Measurements from ENCODE around the gene METTL6. TPM values are rescaled to one million over a fixed set of nuclear protein-coding genes. Genes with fewer than 3 reads are reported as not detected.
"Not testable (repeated sequence)": the region's sequence is repeated elsewhere in the genome, so short reads cannot be mapped to it uniquely, and the experiment has no call there.

The METTL6 gene
- total and polyA plus RNA-seq, 4 donors: 8.6 to 35.4 (median 13.2) TPM

DNA sequence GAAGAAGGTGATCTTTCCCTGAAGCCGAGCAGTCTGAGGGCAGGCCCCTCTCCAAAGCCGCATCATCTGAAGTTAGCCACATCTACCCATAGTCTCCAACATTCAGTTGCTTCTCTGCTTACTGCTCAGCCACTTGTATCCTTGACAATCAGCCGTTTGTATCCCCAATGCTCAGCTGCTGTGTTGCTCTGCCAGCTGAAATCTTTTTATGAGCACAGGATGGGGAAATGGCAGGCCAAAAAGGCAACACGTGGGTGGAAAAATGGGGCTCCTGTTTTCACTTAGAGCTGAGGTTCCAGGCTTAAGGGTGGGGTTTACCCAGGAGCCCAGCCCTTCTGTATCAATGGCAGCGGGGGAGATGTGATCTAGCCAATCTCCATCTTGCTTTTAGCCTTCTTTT is 36.3 kb downstream of the METTL6 start:
- H3K9me3 ChIP-seq (ENCODE audit: control insufficient read depth in 4 of 4, insufficient read depth in 3 of 4, low read length in 3 of 4): peaks cover 0 to 2% (median under 1%) of the 10 kb centered on the region in 4 donors
- no peak overlapping the region for H3K27ac ChIP-seq (ENCODE audit: low read depth in 1 of 2, low read length in 1 of 2)
- WGBS, 2 donors: 80 to 88% methylated on average over 5 of the region's 5 CpGs
- no peak overlapping the region for H3K4me3 ChIP-seq
- TF ChIP-seq CTCF (IDR thresholded peaks at IDR 0.05; ENCODE audit: control extremely low read depth, extremely low read depth): no peak
- DNase-seq: no peak
- peaks cover 0 to 2% (median 0%) of the 10 kb centered on the region in 5 donors for H3K4me1 ChIP-seq (ENCODE audit: control insufficient read depth in 5 of 5, insufficient read depth in 5 of 5, low read length in 5 of 5)
- H3K27me3 ChIP-seq (ENCODE audit: control insufficient read depth in 3 of 3, insufficient read depth in 3 of 3, low read length in 2 of 3): no peaks in the 10 kb centered on the region
- H3K9ac ChIP-seq (ENCODE audit: insufficient read depth in 1 of 2, low read length in 2 of 2): no peak overlapping the region
- no peaks in the 10 kb centered on the region for H3K36me3 ChIP-seq (ENCODE audit: control insufficient read depth in 4 of 4, insufficient read depth in 4 of 4, low read length in 4 of 4)
- ATAC-seq (ENCODE audit: insufficient read depth, low FRiP score): no peak

GRCh38 chr3:15390460-15390859 is 36.9 kb downstream of the METTL6 start:
- Histone ChIP-seq H3K9me3 (ENCODE audit: control insufficient read depth in 4 of 4, insufficient read depth in 3 of 4, low read length in 3 of 4) (peaks cover 0 to 4% (median under 1%) of the 10 kb centered on the region in 4 donors), H3K9ac (ENCODE audit: insufficient read depth in 1 of 2, low read length in 2 of 2) (no peak overlapping the region), H3K4me1 (ENCODE audit: control insufficient read depth in 5 of 5, insufficient read depth in 5 of 5, low read length in 5 of 5) (peaks cover 0 to 2% (median 0%) of the 10 kb centered on the region in 5 donors), H3K27ac (ENCODE audit: low read depth in 1 of 2, low read length in 1 of 2) (no peak overlapping the region), H3K36me3 (ENCODE audit: control insufficient read depth in 4 of 4, insufficient read depth in 4 of 4, low read length in 4 of 4) (no peaks in the 10 kb centered on the region), H3K27me3 (ENCODE audit: control insufficient read depth in 3 of 3, insufficient read depth in 3 of 3, low read length in 2 of 3) (no peaks in the 10 kb centered on the region), H3K4me3 (no peak overlapping the region)
- WGBS, 2 donors: 62 to 70% methylated on average over 6 of the region's 6 CpGs
- DNase-seq: no peak
- TF ChIP-seq CTCF (IDR thresholded peaks at IDR 0.05; ENCODE audit: control extremely low read depth, extremely low read depth): no peak
- no peak for ATAC-seq (ENCODE audit: insufficient read depth, low FRiP score)

- H3K9ac ChIP-seq (ENCODE audit: insufficient read depth in 1 of 2, low read length in 2 of 2); H3K36me3 ChIP-seq (ENCODE audit: control insufficient read depth in 4 of 4, insufficient read depth in 4 of 4, low read length in 4 of 4); DNase-seq; H3K9me3 ChIP-seq (ENCODE audit: control insufficient read depth in 4 of 4, insufficient read depth in 3 of 4, low read length in 3 of 4); H3K4me3 ChIP-seq; H3K27ac ChIP-seq (ENCODE audit: low read depth in 1 of 2, low read length in 1 of 2); H3K27me3 ChIP-seq (ENCODE audit: control insufficient read depth in 3 of 3, insufficient read depth in 3 of 3, low read length in 2 of 3); H3K4me1 ChIP-seq (ENCODE audit: control insufficient read depth in 5 of 5, insufficient read depth in 5 of 5, low read length in 5 of 5); ATAC-seq (ENCODE audit: insufficient read depth, low FRiP score): not testable (repeated sequence)
- 95 to 98% methylated on average over 3 of the region's 3 CpGs for WGBS, 2 donors
Observed at GRCh38 chr3:15388335-15388734, 39.0 kb downstream of the METTL6 start.

DNA sequence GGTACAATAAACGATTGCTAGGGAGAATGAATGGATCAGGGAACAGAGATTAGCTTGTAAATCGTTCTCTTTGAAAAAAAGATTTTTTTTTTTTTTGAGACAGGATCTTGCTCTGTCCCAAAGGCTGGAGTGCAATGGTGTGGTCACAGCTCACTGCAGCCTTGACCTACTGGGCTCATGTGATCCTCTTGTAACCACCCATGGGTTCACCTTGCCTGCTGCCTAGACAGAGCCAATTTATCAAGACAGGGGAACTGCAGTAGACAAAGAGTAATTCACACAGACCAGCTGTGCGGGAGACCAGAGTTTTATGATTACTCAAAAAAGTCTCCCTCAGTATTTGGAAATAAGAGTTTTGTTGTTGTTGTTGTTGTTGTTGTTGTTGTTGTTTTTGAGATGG is 39.6 kb downstream of the METTL6 start:
- WGBS, 2 donors: 89 to 98% methylated on average over 3 of the region's 3 CpGs
- ATAC-seq (ENCODE audit: insufficient read depth, low FRiP score) (no peak), DNase-seq (no peak)
- Histone ChIP-seq H3K4me3 (no peak overlapping the region), H3K9me3 (ENCODE audit: control insufficient read depth in 4 of 4, insufficient read depth in 3 of 4, low read length in 3 of 4) (peaks cover 0 to 4% (median under 1%) of the 10 kb centered on the region in 4 donors), H3K27ac (ENCODE audit: low read depth in 1 of 2, low read length in 1 of 2) (peak overlapping the region in 1 of 2 donors; percentile 51), H3K27me3 (ENCODE audit: control insufficient read depth in 3 of 3, insufficient read depth in 3 of 3, low read length in 2 of 3) (no peaks in the 10 kb centered on the region), H3K9ac (ENCODE audit: insufficient read depth in 1 of 2, low read length in 2 of 2) (no peak overlapping the region), H3K4me1 (ENCODE audit: control insufficient read depth in 5 of 5, insufficient read depth in 5 of 5, low read length in 5 of 5) (peaks cover 0 to 2% (median 0%) of the 10 kb centered on the region in 5 donors), H3K36me3 (ENCODE audit: control insufficient read depth in 4 of 4, insufficient read depth in 4 of 4, low read length in 4 of 4) (no peaks in the 10 kb centered on the region)
- TF ChIP-seq CTCF (IDR thresholded peaks at IDR 0.05; ENCODE audit: control extremely low read depth, extremely low read depth): no peak
